GM19193 (cell line): ENCODE data around the gene ZKSCAN1.

Experiments used
- POLR2A ChIP-seq: IDR thresholded peaks from 4 replicates; pipeline ENCODE4 v1.6.1; 2011; ENCODE audit not compliant: insufficient read depth, insufficient read length; ENCODE audit errors: extremely low read depth

Gene ZKSCAN1

DNA sequence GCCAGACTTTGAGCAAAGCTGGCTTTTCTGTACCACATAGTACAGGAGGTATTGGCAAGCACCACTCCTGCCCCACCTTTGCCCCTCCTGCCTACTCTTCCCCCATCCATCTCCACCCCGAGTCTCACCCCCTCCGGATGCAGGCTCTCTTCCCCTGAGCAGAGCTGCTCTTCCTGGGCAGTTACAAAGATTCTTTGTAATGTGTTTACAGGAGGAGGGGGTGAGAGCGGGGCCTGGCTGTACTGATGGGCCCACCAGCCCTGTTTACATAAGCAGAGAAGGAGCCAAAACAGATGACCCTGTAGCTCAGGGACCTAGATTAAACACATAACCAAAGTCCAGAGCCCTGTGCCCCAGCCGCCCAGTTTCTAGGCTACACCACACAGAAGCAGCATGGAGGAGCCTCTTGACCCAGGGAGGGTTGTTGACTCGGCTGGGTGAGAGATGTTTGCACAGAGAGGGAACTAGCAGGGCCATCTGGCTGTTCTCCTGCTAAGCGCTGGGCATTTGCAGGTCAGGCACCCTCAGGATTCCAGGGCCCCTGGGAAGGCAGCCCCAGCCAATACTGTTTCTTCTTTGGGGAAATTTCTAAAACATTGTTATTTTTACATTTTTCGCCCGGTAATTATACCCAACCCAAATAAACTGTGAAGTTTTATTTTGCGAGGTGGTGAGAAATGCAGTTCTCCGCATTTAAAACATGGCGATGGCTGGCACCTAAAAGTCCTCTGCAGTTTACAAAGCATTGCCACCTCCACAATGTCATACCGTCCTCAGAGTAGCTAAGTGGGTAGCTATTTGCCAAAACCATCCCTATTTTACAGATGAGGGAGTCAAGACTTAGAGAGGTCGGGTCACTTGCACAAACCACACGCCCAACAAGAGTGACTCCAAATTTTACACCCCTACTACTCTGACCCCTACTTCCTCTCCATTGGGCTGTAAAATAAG is 11.4 kb upstream of the ZKSCAN1 start:
- no peak for TF ChIP-seq POLR2A

DNA sequence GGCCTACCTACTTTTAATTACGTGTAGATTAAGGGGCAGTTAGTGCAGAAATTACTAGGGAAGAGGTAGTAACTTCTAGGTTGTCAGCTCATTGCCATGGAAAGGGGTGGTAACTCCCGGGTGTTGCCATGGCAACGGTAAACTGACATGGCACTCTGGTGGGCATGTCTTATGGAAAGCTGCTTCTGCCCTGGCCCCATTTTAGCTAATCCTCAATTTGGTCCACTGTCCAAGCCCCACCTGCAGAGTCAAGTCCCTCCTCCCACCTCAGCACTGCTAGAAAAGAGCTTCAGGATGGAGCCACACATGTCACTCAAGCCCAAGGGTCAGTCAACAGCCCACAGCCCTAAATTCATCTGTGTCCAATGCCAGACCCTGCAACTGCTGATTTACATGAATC is 7.5 kb upstream of the ZKSCAN1 start:
- no peak for TF ChIP-seq POLR2A

DNA sequence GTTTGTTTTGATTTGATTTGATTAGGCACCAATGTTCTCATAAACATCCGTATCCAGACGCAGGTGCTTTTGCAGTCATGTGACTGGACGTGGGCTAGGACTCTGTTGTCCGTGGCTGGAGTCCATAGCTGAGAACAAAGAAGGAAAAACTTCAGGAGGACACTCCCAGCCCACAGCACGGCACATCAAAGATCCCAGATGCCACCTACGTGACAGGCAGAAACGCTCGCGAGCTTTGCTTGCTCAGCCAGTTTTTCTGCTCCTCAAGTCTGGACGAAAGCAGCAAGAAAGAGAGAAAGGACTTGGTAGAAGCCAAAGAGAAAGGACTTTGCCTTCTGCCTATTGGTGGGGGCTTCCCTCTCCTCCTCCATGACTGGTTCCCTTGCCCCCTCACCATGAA is 6.9 kb upstream of the ZKSCAN1 start:
- TF ChIP-seq POLR2A: no peak

DNA sequence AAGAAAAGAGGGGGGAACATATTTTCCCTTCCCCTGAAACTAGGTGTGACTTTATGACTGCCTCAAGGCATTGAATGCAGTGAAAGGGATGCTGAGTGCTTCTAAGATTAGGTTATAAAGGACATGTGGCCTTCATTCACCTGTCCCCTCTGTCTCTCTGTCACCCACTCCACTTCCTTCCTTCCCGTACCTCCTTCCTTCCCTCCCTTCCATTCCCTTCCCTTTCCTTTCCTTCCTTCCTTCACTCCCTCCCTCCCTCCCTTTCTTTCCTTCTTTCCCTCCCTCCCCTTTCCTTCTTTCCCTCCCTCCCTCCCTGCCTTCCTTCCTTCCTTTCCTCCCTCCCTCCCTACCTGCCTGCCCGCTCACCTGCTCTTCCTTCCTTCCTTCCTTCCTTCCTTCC is 4.5 kb upstream of the ZKSCAN1 start:
- no peak for TF ChIP-seq POLR2A

DNA sequence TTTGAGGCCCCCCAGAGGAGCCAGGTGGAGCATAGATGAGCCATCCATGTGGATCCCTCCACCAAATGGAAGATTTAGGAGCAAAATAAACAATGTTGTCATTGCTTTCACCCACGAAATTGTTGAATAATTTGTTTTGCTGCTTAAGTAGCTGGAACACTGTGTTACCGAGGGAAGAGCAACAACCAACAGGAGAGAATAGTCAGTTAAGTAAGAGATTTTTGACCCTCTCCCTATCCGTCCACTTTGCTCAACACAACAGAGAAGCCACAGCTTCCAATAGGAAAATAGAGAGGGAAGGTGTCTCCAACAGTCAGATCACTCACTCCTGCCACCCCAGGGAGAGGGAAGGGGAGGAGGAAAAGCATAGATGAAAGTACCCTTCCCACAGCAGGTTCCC is 3.9 kb upstream of the ZKSCAN1 start:
- TF ChIP-seq POLR2A: no peak

DNA sequence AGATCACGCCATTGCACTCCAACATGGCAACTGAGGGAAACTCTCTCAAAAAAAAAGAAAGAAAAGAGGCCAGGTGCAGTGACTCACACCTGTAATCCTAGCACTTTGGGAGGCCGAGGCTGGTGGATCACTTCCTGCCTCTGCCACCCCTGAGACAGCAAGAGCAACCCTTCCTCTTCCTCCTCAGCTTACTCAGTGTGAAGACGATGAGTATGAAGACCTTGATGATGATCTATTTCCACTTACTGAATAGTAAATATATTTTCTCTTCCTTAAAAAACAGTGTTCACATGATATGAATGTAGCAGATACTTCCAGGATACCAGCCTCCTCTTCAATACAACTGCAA is 2.1 kb upstream of the ZKSCAN1 start:
- no peak for TF ChIP-seq POLR2A

DNA sequence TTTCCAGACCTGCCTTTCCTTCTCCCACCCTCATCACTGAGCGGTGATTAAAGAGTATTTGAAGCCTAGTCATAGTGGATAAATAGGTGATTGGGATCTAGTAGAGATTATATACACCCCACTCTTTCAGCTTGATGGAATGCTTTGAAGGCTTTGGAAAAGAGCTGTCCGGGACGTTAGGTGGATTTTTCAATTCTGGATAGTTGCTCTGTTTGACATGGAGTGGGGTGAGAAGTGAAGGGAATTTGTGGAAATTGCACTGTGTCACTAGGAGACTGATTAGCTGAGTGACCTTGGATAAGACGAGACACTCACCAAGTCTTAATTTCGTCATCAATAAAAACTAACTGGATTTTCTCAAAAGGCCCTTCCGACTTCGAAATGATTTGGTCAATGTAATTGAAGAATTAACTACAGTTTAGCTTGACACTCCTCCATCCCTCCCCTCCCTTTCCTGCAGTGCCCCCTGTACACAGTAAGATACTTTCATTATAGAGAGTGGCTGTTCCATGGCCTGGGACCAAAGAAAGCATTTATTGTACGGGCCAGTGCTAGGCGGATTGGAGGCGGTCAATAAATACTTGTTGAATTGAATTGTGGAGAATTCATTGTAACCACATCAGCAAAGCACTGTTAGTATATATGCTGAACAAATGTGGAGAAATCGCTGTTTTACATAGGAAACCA is 962 bp downstream of the ZKSCAN1 start:
- no peak for TF ChIP-seq POLR2A

DNA sequence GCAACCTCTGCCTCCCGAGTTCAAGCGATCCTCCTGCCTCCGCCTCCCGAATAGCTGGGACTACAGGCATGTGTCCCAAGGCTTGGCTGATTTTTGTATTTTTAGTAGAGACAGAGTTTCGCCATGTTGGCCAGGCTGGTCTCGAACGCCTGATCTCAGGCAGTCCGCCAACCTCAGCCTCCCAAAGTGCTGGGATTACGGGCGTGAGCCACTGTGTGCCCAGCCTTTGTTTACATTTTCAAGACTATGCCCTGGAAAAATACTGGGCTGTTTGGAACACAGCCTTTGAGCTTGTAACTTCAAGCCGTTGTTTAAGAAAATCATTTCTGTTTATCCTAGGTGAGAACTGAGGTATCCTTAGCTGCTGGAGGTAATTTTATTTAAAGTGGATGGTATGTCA is 1.9 kb downstream of the ZKSCAN1 start:
- TF ChIP-seq POLR2A: no peak

DNA sequence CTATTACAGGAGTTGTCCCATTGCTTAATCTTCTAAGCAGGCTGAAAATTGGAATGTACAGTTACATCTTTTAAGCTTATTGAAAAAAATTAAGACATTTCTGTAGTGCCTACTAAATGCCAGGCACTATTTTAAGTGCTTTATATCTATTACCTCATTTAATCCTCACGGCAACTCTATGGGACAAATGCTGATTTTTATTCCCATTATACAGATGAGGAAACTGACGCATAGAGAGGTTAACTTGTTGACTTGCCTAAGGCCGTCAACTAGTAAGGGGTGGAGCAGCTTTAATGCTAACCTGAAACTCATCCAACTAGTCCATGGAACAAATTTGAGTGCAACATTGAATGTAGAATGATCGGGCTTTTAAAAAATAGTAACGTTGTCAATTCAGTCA is 2.5 kb downstream of the ZKSCAN1 start:
- no peak for TF ChIP-seq POLR2A

DNA sequence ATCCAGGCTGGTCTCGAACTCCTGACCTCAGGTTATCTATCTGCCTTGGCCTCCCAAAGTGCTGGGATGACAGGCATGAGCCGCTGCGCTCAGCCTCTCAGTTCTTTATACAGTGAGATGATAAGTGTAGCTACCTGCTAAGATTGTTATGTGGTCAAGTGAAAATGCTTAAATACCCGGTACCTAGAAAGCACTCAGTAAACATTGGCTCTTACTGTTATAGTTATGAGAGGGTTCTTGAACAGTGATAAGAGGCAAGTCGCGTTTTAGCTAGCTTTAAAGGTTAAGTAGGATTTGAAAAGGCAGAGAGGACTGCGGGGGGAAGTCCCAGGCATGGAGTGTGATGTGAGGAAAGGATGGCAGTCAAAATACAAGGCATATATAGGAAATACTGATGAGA is 4.5 kb downstream of the ZKSCAN1 start:
- TF ChIP-seq POLR2A: no peak

DNA sequence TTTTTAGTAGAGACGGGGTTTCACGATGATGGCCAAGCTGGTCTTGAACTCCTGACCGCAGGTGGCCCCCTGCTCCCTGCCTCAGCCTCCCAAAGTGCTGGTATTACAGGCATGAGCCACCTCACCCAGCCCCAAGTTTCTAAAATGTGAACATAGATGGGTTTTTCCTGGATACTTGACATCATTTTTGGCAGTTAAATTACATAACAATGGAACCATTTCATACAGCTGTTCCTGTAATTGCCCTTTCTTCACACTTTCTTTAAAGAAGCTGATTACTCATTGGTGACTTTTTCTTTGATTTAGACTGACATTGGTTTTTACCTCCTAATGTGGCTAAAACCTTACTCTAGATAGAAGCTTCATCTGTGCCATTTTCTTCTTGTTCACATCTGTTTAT is 5.9 kb downstream of the ZKSCAN1 start:
- TF ChIP-seq POLR2A: no peak

DNA sequence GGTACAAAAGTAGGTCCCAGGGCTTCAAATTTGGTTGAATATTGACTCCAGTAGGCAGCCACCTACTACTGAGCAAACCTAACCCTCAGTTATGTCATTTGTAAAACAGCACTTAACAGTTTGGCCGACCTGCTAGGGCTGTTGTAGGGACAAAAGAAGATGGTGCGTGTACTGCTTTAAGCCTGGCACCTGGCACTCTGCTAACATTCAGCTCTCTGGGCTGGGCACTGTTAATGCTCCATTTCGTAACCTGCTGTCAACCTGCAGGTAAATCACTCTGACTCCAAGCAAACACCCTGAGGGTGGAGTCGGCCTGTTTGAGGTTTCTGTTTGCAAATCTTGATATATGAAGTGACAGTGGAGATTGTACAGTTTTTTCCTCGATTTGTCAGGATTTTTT is 7.2 kb downstream of the ZKSCAN1 start:
- no peak for TF ChIP-seq POLR2A

DNA sequence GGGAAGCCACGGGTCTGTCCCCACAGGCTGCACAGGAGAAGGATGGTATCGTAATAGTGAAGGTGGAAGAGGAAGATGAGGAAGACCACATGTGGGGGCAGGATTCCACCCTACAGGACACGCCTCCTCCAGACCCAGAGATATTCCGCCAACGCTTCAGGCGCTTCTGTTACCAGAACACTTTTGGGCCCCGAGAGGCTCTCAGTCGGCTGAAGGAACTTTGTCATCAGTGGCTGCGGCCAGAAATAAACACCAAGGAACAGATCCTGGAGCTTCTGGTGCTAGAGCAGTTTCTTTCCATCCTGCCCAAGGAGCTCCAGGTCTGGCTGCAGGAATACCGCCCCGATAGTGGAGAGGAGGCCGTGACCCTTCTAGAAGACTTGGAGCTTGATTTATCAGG is 8.1 kb downstream of the ZKSCAN1 start:
- no peak for TF ChIP-seq POLR2A

DNA sequence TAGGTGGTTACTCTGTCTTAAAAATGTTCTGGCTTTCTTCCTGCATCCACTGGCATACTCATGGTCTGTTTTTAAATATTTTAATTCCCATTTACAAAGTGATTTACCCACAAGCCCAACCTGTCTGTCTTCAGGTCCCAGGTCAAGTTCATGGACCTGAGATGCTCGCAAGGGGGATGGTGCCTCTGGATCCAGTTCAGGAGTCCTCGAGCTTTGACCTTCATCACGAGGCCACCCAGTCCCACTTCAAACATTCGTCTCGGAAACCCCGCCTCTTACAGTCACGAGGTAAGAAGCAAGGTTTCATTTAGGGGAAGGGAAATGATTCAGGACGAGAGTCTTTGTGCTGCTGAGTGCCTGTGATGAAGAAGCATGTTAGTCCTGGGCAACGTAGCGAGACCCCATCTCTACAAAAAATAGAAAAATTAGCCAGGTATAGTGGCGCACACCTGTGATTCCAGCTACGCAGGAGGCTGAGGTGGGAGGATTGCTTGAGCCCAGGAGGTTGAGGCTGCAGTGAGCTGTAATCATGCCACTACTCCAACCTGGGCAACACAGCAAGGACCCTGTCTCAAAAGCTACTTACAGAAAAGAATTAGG is 8.7 kb downstream of the ZKSCAN1 start:
- no peak for TF ChIP-seq POLR2A

DNA sequence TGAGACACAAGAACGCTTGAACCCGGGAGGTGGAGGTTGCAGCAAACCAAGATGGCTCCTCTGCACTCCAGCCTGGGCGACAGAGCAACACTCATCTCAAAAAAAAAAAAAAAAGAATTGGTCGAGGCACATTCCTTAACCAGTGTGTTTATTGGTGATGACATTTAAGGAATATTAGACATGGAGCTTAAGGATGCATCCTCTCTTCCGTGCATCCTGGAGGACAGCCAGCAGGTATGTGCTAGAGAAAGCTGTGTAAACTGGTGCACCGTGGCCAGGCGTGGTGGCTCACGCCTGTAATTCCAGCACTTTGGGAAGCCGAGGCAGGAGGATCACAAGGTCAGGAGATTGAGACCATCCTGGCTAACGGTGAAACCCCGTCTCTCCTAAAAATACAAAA is 11.8 kb downstream of the ZKSCAN1 start:
- no peak for TF ChIP-seq POLR2A

DNA sequence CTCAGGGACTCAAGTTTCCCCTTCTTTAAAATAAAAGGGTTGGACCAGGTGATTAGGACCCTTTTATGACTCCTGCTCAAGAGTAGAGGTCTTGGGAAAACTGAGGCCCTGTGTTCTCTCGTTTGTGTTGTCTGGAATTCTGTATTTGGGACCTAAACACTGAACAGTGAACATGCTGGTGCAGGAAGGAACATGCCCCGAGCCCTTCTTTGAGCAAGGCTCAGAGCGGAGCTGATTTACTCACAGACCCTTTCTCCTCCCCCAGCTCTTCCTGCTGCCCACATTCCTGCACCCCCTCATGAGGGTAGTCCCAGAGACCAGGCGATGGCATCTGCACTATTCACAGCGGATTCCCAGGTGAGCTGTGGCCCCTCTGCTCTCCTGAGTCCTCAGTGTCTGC is 14.2 kb downstream of the ZKSCAN1 start:
- TF ChIP-seq POLR2A: no peak
